NCI-H69 (cell line): ENCODE measurements around the gene SMOC1.

ENCODE experiments used
- DNase-seq: peaks from one replicate; lab custom pipeline; 2025; lab: John Stamatoyannopoulos, UW

The SMOC1 gene

DNA sequence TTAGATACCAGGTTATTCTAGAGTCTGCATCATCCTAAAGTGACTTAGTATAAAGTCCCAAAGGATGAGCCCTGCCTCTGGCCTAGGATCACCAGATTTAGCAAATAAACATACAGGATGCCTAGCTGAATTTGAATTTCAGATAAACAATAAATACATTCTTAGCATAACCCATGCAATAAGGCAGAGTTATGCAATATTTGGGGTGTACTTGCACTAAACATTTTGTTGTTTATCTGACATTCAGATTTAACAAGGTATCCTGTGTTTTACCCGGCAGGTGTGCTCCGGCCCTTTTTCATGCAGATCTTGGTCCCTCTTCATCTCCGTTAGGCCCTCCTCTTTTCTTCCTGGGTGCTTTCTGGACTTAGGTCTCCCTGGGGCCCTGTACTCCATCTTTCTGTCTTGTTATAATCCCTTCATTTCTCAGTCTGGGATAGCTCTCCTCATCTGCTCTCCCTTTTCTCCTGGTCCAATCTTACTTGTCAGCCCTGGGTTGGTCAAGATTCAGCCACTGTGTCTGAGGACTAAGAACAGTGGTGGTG is 18.1 kb upstream of the SMOC1 start:
- no peak for DNase-seq

DNA sequence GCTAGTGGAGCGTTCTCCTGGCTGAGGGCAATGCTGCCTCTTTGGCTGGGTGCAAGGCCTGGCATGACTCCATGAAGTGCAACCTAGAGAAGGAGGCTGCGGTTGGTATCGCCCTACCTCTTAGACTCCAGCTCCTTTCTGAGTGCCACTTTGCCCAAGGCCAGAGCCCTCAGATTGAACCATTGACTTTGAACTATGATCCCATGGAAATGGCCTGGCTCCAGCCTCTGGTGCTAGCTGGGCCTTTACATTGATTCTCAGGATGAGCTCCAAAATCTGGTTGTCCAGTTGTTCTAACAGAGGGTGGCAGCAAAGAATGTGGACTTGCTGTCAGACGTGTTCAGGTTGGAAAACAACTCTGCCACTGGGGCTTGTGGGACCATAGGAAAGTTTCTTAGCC is 16.1 kb upstream of the SMOC1 start:
- DNase-seq: no peak

DNA sequence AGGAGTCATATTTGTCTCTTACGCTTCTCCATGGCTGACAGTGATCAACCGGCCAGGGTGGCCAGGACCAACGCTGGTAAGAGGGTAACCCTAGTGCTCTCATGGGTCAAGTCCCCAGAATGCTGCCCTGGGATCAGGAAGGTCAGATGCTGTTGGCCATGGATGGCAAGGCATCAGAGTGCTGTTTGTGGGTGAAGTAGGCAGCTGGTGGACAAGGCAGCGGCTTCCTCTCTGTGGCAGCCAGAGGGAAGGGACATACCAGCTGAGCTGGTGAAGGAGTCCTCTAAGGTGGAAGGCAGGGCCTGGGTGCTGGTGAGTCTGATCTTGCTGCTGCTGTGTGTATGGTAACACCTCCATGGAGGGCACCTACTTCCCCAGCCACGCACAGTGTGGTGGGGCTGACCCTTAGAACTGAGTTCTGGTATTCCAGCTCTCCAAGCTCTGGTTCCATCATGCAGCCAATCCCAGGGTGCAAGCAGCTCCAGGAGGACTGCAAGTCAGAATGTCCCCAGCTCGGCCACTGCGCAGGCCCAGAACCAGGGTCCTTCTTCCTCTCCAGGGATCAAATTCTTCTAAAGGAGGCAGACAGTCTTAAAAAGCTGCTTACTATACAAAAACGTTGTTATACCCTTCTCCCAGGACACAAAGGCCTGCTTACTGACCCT is 13.4 kb upstream of the SMOC1 start:
- no peak for DNase-seq

DNA sequence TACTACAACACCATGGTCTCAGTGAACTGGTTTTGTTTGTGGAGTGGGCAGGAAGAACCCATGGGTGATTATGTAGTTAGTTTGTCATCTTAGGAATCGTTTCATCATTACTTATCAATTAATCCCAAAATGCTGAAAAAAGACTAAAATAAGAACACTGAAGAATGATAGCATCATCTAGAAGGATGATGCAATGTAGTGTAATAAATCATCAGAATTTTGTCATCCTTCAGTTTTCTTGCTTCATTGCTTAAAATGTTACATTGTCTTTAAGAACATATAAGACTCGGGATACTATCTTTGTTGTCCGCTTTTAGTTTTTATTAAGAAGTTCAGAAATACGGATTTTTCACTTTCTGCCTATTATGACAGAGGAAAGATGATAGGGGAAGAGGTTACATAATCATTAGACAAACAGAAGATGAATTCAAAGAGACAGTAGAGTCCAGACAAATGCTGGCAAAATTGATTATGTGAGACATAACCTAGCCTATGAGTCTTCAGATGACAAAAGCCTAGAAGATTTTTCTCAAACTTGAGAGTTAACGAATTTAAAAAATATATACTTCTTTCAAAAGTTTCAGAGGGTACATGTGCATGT is 10.8 kb upstream of the SMOC1 start:
- no peak for DNase-seq

DNA sequence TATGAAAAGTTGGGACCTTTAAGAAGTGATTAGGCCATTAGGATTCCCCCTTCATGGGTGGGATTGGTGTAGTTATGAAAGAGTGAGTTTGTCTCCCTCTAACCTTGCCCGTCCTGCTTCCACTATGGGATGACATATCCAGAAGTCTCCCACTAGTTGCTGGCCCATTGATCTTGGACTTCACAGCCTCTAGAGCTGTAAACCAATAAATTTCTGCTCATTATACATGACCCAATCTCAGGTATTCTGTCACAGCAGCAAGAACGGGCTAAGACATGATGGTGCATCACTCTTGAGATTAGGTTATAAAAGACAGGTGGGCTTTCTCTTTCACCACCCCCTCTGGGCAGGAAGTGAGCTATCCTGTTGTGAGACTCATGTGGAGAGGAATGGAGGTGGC is 8.6 kb upstream of the SMOC1 start:
- peak; percentile 36 for DNase-seq

DNA sequence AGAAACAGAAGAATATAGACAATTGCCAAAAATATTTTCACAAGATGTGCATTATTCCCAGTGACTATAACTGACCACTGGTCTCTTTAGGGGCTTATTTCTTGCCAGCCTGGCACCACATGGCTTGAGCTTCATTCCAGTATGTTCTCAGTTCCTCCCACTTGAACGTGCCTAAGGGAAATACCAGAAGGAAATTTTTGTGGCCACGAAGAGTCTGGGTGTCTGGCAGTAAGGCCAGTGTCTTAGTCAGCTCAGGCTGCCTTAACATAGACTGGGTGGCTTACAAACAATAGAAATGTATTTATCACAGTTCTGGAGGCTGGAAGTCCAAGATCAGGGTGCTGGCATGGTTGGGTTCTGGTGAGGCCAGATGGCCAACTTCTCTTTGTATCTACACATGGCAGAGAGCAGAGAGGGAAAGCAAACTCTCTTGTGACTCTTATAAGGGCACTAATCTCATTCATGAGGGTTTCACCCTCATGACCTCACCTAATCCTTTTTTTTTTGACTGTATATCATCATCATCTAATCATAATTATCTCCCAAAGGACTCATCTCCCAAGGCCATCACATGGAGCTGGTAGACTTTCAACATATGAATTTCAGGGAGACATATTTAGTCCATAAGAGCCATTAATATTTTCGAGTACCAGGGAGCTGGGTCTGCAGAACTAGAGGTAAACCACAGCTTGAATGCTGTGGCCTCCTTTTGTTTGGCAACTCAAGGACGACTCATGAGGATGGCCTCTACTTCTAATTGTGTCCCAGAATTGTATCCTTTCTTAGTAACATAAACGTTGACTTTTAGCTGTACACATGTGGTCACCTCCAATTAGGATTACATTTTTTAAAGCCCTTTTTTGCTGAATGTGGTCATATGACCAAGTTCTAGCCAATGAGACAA is 5.1 kb upstream of the SMOC1 start:
- DNase-seq: no peak

DNA sequence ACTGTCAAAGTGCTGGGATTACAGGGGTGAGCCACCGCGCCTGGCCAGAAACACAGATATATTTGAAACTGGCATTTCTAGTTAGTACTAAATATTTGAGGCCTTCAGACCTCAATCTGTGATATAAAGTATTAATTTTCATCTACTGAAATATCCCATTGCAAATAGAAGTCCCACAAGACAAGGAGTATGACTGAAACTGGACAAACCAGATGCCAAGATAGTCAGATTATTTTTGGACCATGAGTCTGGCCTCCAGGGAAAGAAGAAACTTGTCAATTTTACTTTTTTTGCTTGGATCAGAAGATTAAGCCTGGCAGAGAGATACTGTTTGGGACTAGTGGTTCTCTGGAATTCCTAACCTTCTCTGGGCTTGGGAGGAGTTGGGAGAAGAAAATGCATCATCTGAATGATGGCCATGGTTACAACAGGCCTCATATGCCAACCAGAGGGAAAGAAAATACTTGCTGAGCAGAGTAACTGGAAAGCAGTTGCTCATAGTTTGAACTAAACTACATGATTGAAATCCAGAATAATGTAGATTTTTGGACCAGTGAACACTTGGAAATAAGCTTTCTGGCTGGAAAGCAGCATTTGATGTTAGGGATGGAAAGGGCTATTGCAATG is 2.9 kb upstream of the SMOC1 start:
- no peak for DNase-seq

DNA sequence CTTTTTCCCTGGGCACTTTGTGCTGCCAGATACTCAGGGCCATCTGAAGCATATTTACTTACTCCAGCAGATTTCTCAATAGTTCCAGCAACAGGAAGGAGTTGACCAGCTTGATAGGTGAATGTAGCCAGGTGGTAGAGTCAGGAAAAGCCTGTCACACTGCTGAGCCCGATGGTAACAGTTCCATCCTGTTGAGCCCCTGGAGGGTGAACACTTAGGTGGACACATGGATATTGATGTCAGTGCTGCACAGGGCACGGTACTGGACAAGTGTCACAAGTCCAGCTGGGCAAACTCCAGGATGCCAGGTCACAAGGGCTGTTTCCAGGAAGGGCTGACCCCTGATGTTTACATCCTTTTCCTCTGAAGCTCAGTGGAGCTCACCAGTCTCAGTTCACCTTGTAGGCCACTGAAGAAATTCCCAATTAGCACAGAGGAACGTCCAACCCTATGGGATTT is 2.3 kb upstream of the SMOC1 start:
- peak; percentile 73 for DNase-seq

DNA sequence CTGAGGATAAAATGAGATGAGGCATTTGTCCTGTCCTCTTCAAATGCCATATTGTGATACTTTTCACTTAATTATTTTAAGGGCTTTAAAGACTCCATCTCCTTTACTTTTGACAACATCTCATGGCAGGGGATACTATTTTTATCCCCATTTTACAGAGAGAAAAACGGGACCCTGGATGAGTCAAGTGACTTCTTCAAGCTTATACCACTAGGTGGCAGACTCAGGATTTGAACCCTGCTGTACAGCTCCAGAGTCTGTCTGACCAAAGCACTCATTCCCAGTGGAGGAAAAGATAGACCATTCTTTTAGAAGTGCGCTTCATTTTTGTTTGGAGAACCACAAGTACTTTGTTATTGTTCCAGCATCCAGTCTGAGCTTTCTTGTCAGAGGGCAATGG is 1.7 kb upstream of the SMOC1 start:
- peak; percentile 84 for DNase-seq

DNA sequence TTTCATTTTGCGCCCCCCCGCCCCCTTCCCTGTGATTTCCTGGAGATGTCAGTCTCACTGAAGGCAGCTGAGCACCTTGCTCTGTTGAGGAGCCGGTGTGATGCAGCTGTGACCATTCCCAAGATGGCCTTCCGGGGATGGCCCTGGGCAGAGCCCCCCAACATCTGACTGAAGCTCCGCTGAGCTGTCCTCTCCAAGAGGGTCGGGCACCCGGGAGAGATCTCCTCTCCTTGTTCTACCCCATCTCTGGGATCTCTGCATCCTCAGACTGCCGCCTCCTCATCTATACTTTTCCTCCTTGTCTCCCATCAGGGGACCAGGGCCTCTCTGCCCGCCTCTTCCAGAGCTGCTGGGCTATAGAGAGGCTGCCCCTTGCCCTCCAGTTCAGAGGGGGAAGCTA is 965 bp upstream of the SMOC1 start:
- DNase-seq: no peak

DNA sequence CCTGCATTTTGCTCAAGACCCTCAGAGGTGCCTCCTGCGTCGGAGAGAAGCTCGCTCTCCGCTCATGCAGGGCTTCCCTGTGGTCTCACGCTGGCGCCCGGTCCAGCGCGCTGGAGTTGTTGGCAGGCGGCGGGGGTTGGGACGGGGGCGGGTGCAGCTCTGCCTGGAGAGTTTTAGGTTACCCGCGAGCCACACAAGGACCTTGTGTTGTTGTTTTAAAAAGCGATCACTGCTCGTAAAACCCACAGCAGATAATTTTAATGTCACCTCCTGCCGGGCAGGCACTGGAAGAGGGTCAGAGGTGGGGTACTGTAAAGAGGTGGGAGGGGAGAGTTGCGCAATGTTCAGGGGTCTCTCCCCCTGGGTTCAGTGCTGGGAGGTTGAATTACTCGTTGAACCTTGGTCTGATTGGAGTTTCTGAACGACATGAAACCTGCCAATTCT is 850 bp downstream of the SMOC1 start:
- DNase-seq: peak; percentile 89

DNA sequence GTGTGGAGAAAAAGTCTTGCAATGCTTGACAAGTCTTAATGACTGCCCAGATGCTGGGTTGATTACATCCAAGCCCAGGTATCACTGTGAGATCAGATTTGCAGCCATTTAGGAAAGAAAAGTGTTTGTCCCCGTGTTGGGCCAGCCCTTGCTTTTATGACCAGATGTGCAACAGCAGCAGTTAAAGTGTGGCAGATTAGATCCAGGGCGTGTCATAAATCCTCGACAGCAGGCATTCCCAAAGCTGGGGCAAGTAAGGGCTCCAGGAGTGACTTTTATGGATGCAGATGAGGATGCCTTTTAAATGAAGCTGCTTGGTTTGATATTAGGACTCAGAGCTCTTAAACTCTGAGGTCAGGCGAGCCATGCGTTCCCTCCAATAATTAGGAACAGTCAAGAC is 1.7 kb downstream of the SMOC1 start:
- DNase-seq: peak; percentile 82

DNA sequence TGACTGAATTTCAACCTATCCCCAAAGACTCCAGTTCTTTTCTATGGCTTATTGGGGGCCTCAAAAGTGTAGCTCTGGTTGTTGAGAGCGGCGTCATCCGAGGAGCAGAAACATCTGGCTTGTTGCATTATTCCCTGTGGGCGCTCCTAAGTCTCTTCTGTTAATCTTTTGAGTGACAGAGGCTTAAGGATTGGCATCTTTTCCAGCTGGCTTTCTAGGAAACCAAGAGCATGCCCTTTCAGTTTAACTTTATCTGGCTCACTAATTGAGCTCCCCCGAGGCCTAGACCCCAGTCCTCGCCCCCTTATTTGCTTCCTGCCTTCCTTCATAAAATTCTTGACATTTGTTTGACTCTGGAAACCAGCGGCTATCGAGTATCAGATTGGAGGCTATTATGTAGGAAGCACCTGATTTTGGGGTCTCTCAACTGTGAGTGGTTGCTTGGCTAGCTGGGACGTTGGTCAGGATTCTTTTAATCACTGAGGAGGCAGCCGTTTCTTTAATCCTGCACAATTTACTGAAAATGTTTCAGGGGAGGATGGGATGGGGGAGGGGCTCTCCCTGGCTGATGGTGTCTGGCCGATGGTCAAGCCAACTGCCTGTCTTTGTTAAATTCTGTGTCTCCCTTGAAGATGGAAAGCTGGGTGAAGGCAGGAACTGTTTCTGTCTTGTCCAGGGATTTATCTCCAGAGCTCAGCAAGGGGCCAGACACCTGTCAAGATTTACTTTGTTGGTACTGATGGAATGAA is 3.1 kb downstream of the SMOC1 start:
- DNase-seq: peak; percentile 65

DNA sequence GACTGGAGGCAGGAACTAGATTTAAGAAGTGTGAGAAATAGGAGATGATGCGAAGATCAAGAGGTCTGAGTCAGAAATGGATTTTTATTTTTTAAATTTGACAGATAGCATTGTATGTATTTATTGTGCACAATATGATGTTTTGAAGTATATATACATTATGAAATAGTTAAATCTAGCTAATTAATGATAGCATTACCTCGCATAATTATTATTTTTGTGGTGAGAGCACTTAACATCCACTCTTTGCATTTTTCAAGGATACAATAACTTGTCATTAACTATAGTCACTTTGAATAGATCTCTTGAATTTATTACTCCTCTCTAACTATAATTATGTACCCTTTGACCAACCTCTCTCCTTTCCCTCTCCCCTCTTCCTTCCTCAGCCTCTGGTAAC is 3.7 kb downstream of the SMOC1 start:
- DNase-seq: peak; percentile 57

DNA sequence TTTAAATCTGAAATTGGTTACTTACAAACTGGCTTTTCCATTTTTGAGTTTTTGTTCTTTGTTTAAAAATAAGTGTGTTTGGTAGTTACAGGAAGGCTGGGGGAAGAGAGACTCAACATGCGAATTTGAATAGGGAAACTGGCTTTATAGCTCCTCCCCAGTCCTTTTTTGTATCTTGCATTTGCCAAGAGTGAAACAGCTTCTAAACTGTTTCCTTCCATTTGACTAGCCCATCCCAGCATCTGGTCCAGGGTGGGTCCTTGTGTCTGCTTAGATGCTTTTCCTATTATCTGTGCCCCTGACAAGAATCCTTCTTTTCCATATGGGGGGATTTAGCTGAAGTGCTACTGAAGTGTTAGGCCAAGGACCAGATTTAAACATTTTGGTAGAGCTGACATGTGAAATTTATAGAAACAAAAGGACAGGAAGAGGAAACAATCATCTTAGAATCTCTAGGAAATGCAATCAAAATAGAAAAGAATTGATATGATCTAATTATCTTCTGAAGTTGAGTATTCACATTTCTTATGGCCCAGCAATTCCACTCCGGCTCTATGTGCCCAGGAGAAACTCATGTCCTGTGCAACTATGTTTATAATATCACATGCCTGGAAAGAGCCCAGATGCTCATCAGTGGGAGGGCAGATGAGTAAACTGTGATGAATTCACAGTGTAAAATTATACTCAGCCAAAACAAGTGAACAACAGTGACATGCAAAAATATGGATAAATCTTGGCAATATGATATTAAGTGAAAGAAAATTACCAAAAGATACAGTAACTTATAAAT is 7.4 kb downstream of the SMOC1 start:
- peak; percentile 45 for DNase-seq

DNA sequence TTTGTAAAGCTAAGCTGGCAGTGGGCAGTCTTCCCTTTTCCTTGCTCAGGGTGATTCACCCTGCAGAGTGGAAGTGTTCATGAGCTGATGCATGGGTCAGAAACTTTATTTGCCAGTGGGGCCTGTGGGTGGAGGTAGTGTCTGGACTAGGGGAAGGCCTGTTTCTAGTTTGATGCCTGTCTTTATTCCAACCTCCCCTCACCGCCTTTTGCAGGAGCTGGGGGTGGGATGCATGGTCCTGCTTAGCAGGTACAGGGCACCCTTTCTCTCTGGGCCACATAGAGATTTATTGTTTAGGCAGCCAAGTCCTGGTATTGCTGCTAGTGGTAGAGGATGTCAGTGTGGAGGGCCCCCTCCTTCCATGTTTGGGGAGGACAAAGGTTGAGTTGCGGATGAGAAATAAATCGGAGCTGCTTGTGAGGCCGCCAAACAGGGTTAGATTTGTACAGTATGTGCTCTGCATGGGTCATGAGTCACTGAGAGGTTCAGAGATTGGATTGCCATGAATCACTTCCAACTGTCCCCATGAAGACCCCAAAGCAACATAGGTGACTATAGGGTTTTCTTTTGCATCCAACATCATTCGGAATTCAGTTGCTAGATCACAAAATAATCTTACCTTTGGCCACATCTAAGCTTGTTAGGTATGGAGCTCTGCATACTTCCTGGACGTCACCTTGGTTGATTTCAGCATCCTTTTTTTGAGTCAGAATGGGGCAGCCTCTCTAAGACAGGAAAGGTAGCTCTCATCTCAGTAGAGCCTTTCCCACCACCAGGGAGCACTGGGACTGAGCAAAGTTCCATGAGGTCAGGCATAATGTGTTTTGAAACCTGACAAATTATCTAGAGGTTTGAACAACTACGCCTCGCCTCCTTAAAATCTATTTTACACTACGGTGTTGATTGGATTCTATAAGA is 8.8 kb downstream of the SMOC1 start:
- DNase-seq: no peak

DNA sequence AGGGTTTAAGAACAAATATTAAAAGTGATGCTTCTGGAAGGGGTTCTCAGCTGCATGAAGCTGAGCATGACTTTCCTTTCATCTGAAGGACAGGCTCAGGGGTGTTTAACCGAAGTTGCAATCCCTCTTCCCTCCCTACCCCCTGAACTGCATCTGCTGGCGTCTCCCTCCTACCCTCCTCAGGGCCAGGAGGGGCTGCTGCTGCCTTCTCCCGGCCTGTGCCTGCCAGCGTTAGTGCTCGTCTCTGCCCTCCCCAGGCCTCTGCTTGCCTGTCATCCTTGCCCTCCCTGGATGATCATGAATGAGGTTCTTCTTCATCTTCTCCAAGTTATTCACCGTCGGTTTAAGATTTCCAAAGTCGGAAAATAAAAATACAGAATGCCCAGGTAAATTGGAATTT is 12.2 kb downstream of the SMOC1 start:
- no peak for DNase-seq

DNA sequence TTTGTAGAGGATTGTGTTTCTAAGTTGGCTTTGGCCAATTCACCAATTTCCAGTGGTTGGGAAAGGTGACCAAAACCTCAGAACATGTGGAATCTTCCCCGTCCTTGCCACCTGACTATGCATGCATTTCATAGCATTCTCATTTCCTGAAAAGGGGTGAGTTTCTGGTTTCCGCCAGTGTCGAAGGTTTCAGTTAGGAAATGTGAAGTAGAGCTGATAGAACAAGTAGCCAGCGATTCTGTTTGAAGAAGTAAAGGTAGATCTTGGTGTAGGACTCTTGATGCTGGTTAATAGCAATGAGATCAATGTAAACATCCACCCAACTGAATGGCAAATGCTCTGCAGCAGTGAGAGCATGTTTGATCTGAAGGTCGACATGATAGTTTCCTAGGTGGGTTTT is 15.9 kb downstream of the SMOC1 start:
- no peak for DNase-seq

DNA sequence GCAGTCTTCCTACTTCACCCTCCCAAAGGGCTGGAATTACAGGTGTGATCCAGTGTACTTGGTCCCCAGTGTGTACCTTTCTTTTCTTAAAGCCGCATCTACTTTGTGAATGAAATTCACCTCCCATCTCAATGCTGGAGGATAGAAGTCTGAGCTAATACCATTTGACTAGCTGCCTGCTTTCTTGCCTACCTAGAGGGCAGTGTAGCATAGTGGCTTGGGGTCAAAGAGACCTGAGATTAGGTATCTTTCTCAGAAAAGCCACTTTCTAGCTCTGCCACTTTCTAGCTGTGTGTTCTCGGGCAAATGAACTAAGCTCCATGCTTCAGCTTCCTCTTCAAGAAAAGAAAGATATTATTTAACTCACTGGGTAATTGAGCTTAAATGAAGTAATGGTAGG is 16.9 kb downstream of the SMOC1 start:
- DNase-seq: no peak

DNA sequence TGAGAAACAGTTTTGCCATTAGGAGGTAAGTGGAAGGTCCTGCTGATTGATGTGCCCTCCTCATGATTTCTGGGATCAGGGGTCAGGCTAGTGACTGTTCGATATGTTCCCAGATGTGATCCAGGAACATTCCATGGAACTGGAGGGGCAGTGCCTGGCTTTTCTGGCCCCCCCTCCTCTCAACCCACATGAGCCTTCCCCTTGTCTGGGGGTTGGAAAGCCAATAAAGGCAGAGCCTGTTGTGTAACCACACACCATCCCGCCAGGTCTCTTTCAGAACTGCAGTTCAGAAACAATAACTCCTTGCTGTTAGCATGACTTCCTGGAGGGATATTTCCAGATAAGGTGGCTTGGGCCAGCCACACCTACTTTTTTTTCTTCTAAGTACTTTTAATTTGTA is 17.8 kb downstream of the SMOC1 start:
- peak; percentile 21 for DNase-seq
